ENCODE results near the gene TRAPPC12.

TRAPPC12 gene

GRCh38 chr2:3467654-3468053 lies 88.2 kb downstream of the TRAPPC12 start:
- TF ChIP-seq TAF1 (IDR thresholded peaks at IDR 0.05; ENCODE audit: borderline replicate concordance, low read depth, low read length) (no peak), POLR2AphosphoS5 (IDR thresholded peaks at IDR 0.05; ENCODE audit: low read depth, low read length) (no peak), POLR2A (IDR thresholded peaks at IDR 0.05; ENCODE audit: low read depth, low read length) (no peak)
- DNase-seq (ENCODE audit: insufficient read length) (no peak), FAIRE-seq (no peak)

DNA sequence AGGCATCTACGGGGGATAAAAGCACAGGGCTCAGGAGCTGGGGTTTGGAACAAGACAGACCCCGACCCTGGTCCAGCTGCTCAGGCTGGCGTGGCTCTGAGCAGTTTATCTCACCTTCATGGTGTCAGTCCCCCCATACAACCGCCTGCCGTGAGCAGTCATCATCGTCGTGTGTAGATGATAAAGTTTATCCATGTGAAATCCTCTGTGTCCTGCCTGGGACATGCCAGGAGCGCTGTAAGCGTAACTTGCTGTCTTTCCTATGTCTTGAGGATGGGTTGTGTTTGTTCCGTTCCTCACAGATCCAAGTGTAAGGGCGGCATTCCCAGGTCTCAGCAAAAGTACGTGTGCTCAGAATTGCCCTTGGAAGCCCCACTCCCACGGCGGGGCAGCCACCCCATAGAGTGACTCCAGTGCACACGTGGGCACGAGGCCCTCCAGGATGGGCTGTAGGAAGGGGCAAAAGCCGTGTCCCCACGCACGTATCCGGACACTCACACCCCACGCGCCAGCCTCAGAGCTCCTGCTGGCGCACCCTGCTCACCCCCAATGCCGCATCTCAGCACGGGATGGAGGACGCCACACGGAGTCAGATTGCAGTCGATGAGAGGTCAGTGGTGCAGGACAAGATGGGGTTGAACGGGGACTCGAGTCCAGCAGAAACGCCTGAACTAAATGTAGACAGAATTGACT lies 88.9 kb downstream of the TRAPPC12 start:
- FAIRE-seq, result no peak
- TF ChIP-seq POLR2AphosphoS5 (IDR thresholded peaks at IDR 0.05; ENCODE audit: low read depth, low read length) (no peak), TAF1 (IDR thresholded peaks at IDR 0.05; ENCODE audit: borderline replicate concordance, low read depth, low read length) (no peak), POLR2A (IDR thresholded peaks at IDR 0.05; ENCODE audit: low read depth, low read length) (no peak)
- no peak for DNase-seq (ENCODE audit: insufficient read length)

DNA sequence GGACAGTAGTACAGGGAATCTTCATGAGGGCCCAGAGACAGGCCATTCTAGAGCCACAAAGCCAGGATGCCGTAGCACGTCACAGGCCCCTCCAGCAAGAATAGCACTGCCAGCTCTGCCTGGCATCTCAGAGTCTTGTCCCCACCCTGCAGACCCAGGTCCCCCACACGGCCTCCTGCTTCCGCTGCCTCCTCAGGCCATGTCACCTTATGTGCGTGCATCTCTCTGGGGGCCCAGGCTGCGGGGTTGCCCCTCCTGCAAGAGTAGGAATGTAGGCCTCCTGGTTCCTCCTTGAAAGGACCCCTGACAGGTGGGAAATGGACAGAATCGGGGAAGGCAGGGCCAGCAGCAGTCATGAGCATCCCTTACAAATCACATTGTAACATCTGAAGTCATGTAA lies 90.0 kb downstream of the TRAPPC12 start:
- no peak for DNase-seq (ENCODE audit: insufficient read length)
- TF ChIP-seq POLR2AphosphoS5 (IDR thresholded peaks at IDR 0.05; ENCODE audit: low read depth, low read length) (no peak), POLR2A (IDR thresholded peaks at IDR 0.05; ENCODE audit: low read depth, low read length) (no peak), TAF1 (IDR thresholded peaks at IDR 0.05; ENCODE audit: borderline replicate concordance, low read depth, low read length) (no peak)
- no peak for FAIRE-seq

DNA sequence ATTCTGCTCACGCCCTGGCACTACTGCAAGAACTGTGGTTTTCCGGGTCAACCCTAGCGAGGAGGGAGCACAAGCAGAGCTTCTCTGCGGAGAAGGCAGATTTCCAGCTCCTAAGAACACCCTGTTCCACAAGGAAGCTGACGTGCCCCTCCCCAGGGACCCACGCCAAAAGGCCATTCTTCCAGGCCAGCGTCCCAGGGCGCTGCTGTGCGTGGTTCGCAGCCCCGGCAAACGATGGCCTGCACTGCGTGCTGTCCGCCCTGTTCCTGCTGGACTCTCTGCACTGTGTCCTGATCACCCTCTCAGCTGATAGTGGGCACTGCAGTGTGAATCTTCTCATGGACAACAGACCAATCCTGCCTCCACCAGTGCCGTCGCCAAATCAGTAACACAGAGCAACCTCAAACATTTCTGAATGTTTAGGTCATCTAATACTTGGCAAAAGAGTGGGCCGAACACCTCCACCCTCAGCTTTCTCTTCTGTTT lies 90.7 kb downstream of the TRAPPC12 start:
- DNase-seq (ENCODE audit: insufficient read length) (no peak), FAIRE-seq (no peak)
- TF ChIP-seq TAF1 (IDR thresholded peaks at IDR 0.05; ENCODE audit: borderline replicate concordance, low read depth, low read length), result no peak
- TF ChIP-seq POLR2A (IDR thresholded peaks at IDR 0.05; ENCODE audit: low read depth, low read length), result no peak
- no peak for TF ChIP-seq POLR2AphosphoS5 (IDR thresholded peaks at IDR 0.05; ENCODE audit: low read depth, low read length)

GRCh38 chr2:3470856-3471737 lies 91.6 kb downstream of the TRAPPC12 start:
- TF ChIP-seq TAF1 (IDR thresholded peaks at IDR 0.05; ENCODE audit: borderline replicate concordance, low read depth, low read length), result no peak
- no peak for TF ChIP-seq POLR2A (IDR thresholded peaks at IDR 0.05; ENCODE audit: low read depth, low read length)
- TF ChIP-seq POLR2AphosphoS5 (IDR thresholded peaks at IDR 0.05; ENCODE audit: low read depth, low read length), result no peak
- no peak for FAIRE-seq

GRCh38 chr2:3472296-3472695 lies 92.8 kb downstream of the TRAPPC12 start:
- no peak for FAIRE-seq
- TF ChIP-seq TAF1 (IDR thresholded peaks at IDR 0.05; ENCODE audit: borderline replicate concordance, low read depth, low read length), result no peak
- TF ChIP-seq POLR2AphosphoS5 (IDR thresholded peaks at IDR 0.05; ENCODE audit: low read depth, low read length), result no peak
- TF ChIP-seq POLR2A (IDR thresholded peaks at IDR 0.05; ENCODE audit: low read depth, low read length), result no peak
- no peak for DNase-seq (ENCODE audit: insufficient read length)

More at GRCh38 chr2:3470856-3471737, 91.6 kb downstream of the TRAPPC12 start:
- DNase-seq (ENCODE audit: insufficient read length), result no peak

- TF ChIP-seq TAF1 (IDR thresholded peaks at IDR 0.05; ENCODE audit: borderline replicate concordance, low read depth, low read length) (no peak), POLR2A (IDR thresholded peaks at IDR 0.05; ENCODE audit: low read depth, low read length) (no peak), POLR2AphosphoS5 (IDR thresholded peaks at IDR 0.05; ENCODE audit: low read depth, low read length) (no peak)
- no peak for FAIRE-seq
- DNase-seq (ENCODE audit: insufficient read length), result no peak
These were observed 93.5 kb downstream of the TRAPPC12 start for GRCh38 chr2:3472966-3473365.

DNA sequence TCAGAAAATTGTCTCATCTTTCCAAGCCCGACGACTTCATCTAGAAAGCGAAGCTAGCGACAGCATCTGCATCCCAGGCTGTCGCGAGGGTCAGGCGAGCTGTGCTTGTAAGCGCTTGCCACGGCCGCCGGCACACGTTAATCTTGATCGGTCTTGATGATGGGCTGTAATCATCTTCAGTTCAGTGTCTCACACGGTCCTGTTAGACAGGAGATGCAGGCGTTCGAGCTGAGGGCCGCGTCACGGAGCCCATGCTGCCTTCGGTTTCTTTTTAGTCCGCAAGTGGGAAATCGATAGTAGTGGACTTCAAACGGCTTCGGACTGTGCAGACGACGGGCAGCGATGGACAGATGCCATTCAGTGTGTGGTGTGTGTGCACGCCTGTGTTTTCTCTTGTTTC lies 96.3 kb downstream of the TRAPPC12 start:
- FAIRE-seq (no peak), DNase-seq (ENCODE audit: insufficient read length) (no peak)

DNA sequence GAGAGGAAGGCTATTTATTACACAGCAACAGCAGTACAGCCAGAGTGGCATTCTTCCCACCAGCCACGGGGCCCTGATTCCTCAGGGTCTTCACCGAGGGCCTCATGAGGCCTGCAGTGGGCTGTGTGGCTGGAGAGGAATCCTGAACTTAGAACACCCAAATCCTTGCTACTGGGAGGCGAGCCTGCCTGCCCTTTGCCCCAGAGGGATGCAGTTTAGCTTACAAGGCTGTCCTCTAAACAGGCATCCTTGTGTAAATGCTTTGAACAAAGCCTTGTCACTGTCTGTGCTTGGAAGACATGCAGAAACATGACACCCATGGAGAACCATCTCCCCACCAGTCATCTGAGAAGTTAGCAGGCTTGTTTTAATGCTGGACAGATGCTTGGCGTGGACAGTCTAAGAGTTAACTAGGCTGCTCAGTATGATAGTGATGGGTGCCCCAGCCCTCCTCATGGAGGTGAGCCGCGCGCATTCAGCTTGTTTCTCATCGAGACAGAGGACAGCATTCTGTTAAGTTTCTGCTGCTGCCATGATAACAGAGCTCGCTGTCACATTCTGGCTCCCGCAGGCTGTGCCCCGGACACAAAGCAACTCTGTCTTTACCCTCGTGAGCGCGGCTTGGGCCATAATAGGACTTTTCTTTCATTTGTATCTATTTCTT lies 97.0 kb downstream of the TRAPPC12 start:
- no peak for DNase-seq (ENCODE audit: insufficient read length)
- TF ChIP-seq POLR2A (IDR thresholded peaks at IDR 0.05; ENCODE audit: low read depth, low read length), result no peak
- no peak for TF ChIP-seq TAF1 (IDR thresholded peaks at IDR 0.05; ENCODE audit: borderline replicate concordance, low read depth, low read length)
- TF ChIP-seq POLR2AphosphoS5 (IDR thresholded peaks at IDR 0.05; ENCODE audit: low read depth, low read length), result no peak
- FAIRE-seq, result no peak

More for the DNA sequence above, 96.3 kb downstream of the TRAPPC12 start:
- no peak for TF ChIP-seq POLR2A (IDR thresholded peaks at IDR 0.05; ENCODE audit: low read depth, low read length)
- TF ChIP-seq POLR2AphosphoS5 (IDR thresholded peaks at IDR 0.05; ENCODE audit: low read depth, low read length), result no peak
- TF ChIP-seq TAF1 (IDR thresholded peaks at IDR 0.05; ENCODE audit: borderline replicate concordance, low read depth, low read length), result no peak

DNA sequence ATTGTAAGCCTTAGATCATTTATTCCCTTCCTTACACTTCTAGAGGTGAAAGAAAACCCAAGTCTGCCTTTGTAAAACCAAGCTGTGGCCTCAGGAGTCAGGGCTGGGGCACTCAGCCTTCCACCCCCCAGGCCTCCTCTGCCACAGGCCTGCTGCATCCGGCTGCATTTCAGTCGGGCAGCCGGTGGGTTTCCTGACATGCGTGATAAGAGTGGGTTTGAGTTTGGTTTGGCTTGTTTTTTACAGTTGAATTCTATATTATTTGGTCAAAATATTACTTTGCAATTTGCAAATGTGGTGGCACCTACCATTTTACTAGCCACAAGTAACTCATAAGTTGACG lies 97.5 kb downstream of the TRAPPC12 start:
- DNase-seq (ENCODE audit: insufficient read length), result no peak
- no peak for FAIRE-seq
- TF ChIP-seq TAF1 (IDR thresholded peaks at IDR 0.05; ENCODE audit: borderline replicate concordance, low read depth, low read length), result no peak
- no peak for TF ChIP-seq POLR2A (IDR thresholded peaks at IDR 0.05; ENCODE audit: low read depth, low read length)
- no peak for TF ChIP-seq POLR2AphosphoS5 (IDR thresholded peaks at IDR 0.05; ENCODE audit: low read depth, low read length)

GRCh38 chr2:3478846-3479385 lies 99.4 kb downstream of the TRAPPC12 start:
- no peak for FAIRE-seq
- no peak for TF ChIP-seq POLR2AphosphoS5 (IDR thresholded peaks at IDR 0.05; ENCODE audit: low read depth, low read length)
- TF ChIP-seq POLR2A (IDR thresholded peaks at IDR 0.05; ENCODE audit: low read depth, low read length), result no peak
- no peak for TF ChIP-seq TAF1 (IDR thresholded peaks at IDR 0.05; ENCODE audit: borderline replicate concordance, low read depth, low read length)
- no peak for DNase-seq (ENCODE audit: insufficient read length)

All from GM12892 (cell line).